ENCODE measurements around the gene MESD.

Gene MESD

GRCh38 chr15:80931721-80932512, 57.7 kb downstream of the MESD start:
- DNase-seq, result no peak

DNA sequence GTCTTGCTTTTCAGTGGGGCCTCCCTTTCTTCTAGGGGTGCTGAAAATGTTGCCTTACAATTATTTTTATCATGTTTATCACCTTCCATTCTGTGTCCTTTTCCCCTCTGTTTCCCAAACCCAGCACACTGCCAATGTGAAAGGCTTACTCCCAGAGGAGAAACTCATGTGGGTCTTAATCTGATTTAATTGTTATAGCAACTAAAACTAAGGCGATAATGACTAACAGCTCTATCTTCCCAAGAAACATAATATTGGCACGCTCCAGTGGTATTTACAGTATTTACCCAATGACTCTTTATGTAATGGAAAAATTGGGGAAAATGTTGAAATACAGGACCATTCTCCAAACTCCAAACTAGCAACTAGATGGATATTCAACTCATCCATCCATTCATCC, 58.4 kb downstream of the MESD start:
- DNase-seq, result no peak

GRCh38 chr15:80929689-80930088, 59.9 kb downstream of the MESD start:
- no peak for DNase-seq

DNA sequence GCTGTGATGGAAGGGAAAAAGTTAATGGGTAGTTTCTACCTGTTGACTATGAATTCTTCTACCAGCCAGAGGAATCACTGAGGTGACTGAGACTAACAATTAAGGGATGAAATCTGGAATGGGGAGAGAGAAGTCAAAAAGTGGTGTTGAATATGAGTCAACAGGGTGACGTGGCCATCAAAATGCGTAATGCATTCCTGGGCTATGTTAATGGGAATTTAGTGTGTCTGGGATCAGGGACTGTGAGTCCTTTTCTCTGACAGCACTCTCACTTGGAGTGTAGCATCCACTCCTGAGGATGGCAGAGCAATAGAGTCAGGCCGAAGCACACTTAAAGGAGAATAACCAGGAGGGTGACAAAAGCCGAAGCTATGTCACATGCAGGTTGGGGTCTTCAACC, 60.4 kb downstream of the MESD start:
- DNase-seq, result no peak

DNA sequence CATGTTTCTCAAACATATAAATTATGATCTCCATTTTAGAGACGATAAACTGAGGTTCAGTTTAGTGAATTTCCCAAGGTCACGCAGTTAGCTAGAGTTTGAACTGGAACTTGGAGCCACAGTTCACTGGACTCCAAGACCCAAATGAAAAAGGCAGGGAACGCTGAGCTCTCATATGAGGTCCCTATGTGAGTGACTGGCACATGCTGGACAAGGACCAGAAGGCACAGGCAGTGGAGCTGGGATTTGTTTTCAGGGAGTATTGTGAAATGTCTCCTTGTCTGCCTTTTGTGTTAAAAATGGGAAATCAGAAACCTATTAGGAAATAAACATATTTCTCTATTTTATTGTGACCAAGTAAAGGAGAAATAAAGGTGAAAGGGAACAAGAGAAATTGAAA, 63.5 kb downstream of the MESD start:
- no peak for DNase-seq

DNA sequence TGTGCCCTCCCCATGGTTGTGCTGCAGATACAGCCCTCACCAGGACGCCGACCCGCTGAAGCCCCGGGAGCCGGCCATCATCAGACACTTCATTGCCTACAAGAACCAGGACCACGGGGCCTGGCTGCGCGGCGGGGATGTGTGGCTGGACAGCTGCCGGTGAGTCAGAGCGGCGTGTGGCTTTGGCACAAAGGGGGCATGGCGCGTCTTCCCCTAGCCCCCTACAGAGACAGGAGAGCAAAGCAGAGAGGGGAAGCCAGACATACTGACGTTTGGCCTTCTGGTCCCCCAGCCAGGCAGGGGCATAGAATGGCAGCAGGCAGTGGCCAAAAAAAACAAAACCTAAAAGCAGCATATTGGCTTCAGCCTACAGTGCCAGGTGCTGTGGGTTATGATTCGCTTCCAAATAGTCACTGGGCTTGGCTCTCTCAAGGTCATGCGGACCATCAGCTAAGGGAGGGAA, 64.0 kb downstream of the MESD start:
- DNase-seq, result no peak

DNA sequence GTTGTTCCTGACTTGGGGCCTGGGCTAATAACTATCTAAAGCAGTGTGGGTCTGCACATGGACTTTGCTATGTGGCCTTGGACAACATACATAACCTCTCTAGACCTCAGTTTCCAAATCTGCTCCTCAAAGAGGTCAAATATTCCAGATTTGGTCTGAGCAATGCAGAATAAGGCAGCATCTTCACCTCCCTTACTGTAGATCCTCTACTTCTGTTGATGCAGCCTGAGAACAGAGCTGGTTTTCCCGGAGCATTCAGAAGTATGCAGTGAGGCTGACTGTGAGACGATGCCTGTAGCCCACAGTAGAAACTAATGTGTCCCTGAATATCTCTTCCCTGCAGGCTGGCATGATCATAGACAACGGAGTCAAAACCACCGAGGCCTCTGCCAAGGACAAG, 65.3 kb downstream of the MESD start:
- no peak for DNase-seq

GRCh38 chr15:80923668-80924067, 66.0 kb downstream of the MESD start:
- DNase-seq, result no peak

DNA sequence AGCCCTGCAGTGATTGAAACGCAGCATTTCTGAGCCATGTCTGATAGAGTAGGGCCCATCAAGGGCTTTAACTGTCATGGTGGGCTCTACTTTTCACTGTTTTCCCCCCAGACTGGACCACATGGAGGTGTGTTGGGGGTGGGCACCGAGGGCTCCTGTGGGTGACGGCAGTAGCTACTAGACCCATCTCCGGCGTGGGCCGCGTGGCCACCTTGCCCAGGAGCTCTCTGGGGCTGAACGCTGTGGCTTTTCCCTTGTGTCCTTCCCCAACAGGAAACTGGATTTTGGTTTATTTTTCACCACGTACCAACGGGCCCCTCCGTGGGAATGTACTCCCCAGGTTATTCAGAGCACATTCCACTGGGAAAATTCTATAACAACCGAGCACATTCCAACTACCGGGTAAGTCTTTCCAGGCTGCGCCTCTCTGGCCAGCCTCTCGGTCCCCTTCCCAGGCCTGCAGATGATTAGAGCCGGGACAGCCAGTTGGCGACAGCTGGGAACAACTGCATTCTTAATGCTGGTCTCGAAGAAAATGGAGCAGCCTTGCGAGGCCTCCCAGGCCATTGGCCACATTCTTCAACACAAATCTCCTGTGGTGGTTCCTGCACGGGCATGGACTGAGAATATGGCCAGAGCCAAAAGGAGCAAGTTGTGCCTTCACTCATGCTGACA, 67.7 kb downstream of the MESD start:
- DNase-seq, result no peak

DNA sequence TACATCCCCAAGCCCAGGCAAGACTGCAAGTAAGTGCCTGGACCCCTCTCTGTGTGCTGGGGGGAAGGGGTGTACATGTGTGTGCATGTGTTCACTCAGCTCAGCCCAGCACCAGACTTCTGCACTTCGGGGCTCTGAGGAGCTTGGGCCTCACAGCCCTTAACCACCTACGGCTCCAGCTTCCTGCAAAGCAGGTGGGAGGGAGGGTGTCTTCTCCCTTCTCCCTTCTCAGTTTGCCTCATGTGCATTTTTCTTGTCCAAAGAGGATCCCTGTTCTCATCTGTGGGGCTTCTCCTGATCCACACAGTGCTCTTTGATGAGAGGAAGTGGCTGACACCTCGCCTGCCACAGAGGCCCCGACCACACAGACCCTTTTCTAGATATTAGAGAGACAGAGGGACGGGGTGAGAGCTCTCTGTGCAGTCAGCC, 69.3 kb downstream of the MESD start:
- DNase-seq, result no peak

- no peak for DNase-seq
Observed at GRCh38 chr15:80918196-80918783, 71.3 kb downstream of the MESD start.

GRCh38 chr15:80916056-80916455, 73.6 kb downstream of the MESD start:
- DNase-seq, result no peak

DNA sequence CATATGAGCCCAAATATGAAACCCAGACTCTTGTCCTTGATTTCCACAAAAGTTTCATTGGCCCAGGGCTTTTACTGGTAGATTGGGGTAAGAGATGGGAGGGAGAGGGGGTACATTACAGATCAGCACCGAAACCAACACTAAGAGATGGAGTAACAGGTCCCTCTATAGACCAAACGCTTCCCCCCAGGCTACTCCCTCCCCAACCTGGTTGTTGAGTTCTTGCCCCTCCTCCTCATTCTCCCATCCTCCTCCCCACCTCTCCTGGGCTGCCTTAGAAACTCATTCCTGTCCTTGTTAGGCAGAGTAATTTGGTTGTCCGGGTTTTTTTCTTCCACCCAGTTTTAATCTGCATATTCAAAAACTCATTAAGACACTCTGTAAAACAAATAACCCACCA, 74.1 kb downstream of the MESD start:
- DNase-seq, result no peak

DNA sequence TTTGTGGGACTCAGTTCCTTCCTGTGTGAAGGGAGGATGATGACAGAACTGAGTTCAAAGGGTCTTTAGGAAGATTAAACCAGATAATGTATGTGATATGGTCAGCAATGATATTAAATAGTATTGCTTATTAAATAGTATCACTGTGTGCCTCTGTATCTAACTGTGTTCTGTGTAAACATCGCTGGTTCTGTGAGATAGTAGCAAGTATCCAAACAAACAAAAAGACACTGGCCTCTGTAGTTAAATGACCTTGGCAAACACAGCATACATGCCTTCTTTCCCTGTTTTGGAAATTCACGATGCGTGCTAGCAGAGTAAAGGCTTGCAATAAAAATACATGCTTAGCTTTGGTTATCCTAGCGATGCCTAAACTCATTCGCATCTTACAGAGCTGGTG, 76.1 kb downstream of the MESD start:
- DNase-seq, result no peak

DNA sequence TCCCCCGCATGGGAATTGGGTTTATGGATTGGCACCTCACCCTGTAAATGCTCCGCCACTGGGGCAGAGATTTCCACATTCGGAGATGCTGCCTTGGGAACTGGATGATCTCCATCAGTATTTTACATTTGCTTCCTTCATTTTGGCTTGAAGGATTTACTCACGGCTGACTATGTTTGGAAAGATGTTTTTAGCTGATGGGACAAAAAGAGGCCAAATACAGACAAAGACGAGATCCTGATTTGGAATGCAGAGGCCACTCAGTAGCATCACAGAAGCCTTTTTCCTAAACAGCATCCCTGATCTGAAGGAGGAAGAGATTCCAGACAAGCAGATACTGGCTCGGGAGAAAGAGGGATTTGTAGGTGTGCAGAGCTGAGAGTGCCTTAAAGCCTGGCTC, 76.9 kb downstream of the MESD start:
- DNase-seq, result no peak

- DNase-seq, result no peak
Observed at GRCh38 chr15:80911821-80912220, 77.8 kb downstream of the MESD start.

- DNase-seq, result no peak
Observed at GRCh38 chr15:80906159-80906766, 83.4 kb downstream of the MESD start.

DNA sequence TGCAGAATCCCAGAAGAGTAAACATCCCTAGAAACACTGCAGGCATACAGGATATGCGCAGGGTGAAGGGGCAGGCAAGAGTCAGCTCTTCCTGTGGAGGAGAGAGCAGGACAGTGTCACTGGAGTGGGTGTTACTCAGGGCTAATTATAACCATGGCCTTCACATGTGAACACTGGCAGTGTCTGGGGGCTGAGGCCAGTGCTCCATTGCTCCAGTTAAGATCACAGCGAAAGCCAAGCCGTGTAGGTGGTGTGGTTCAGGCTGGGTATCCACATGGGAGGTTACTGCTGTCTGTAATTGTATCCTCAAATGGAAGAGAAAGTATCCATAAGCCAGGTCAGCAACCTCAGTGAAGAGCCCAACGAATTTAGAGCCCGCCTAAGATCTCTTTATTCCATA, 84.6 kb downstream of the MESD start:
- DNase-seq, result no peak

GRCh38 chr15:80902298-80902801, 87.3 kb downstream of the MESD start:
- DNase-seq, result no peak

DNA sequence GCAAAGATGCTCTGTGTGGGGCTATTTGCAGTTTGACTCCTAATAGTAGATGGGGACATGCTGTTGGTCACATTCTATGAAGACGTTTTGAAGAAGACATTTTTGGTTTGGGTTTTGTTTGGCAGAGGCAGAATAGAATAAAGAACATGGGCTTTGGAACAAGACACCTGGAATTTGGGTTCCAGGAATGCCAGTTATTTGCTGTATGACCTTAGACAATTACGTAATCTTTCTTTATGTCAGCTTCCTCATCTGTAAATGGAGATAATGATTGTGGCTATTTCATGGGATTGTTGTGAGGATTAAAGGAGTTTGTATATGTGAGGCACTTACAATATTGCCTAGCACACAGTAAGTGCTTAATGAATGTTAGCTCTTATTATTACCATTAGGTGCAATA, 91.6 kb downstream of the MESD start:
- DNase-seq, result no peak
